Stimulated activated CD4-positive, alpha-beta T cell treated with anti-CD3 and anti-CD28 coated beads, Interleukin-4, amount 100 ng/mL, for 4 hours (primary cell): ENCODE results near the gene HMOX1.
"Not testable (repeated sequence)": the region's sequence is repeated elsewhere in the genome, so short reads cannot be mapped to it uniquely, and the experiment has no call there.

ENCODE experiments used
- DNase-seq, 2 experiments: peaks; one replicate each; pipeline ENCODE4 v3.0.0-alpha.2; 2020

Gene HMOX1

GRCh38 chr22:35350539-35351503 is 30.1 kb upstream of the HMOX1 start:
- peak; percentile 80 to 81 for DNase-seq

- DNase-seq, result peak; percentile 44 to 50
Measured at GRCh38 chr22:35352214-35353111, 28.4 kb upstream of the HMOX1 start.

- no peak for DNase-seq
Measured at GRCh38 chr22:35353318-35353717, 27.6 kb upstream of the HMOX1 start.

DNA sequence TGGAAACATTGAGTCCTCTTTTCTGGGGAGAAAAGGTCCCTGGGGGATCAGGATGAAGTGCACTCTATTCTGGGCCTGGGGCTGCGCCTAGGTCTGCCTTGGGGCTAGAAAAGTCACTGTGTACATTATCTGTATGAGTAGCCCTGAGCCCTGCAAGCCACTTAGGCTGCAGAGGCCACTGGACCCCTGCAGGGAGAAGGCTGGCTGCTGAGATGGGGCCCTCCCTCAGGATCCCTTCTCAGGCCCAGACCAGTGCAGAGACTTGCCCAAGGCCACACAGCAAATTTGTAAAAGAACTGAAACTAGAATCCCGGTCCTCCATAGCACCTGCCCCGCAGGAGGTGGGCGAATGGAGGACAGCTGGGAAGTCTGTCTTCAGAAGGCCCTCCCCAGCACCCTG is 26.8 kb upstream of the HMOX1 start:
- DNase-seq, result no peak

- DNase-seq, result no peak
Measured at GRCh38 chr22:35357883-35358621, 22.8 kb upstream of the HMOX1 start.

DNA sequence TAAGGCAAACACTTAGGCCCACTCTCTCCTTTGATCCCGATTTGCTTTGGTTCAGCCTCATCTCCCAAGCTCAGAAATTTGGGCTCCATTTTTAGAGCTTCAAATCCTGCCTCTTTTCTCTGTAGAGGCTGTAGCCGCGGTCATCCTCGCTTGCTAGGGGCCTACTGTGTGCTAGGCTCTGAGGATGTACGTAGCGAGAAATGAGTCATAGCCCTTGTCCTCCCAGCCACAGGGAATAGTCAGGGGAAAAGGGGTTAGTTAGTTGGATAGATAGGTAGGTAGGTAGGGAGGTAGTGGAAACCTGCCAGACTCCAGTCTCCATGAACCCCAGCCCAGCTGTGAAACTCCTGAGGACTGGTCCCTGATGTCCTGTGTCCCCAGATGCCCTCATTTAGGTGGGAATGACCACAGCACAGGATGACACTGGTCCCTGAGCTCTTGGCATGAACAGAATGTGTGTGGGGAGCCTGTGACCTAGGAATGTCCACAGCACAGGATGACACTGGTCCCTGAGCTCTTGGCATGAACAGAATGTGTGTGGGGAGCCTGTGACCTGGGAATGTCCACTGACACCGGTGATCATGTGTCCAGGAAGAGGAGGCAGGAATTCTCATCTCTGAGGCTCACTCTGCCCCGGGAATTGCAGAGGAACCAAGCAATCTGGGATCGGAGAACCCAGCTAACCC is 21.4 kb upstream of the HMOX1 start:
- DNase-seq, result no peak

DNA sequence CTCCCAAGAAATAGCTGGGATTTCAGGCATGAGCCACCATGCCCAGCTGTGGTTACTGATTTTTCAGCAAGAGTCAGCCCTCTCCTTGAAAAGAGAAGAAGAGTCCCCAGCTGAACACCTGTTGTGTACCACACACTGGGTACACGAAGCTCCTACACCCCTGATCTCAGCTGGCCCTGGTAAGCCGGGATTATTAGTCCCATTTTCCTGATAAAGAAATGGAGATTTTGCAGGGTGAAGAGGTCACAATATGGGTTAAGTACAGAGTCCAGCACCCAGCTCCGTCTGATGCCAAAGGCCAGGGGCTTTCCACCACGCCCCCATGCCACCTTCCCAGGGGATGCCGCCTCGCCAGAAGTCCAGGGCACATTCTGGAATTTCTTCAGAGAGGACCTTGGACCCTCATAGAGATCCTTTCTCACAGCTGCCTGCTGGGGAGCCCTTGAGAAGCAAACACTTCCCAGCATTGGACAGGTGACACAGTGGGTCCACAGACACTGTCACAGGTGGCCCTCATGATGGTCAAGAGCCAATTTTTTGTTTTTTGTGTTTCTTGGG is 19.8 kb upstream of the HMOX1 start:
- no peak for DNase-seq

DNA sequence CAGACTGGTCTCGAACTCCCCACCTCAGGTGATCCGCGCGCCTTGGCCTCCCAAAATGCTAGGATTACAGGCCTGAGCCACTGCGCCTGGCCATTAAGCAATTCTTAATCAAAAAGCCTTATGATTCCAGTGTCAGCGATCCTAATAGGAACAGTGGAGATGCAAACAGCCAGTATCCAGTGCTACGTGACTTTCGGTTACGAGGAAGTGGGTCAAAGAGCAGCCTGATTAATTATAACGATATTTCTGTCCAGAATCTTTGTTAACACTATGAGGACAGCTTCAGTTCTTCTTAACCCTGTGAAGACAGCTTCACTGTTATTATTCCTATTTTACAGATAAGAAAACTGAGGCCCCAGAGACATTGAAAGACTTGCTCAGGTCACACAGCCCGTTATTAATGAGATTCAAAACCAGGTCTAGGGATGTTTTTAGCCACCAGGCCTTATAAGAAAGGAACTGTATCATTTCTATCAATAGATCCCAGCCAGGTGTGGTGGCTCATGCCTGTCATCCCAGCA is 17.3 kb upstream of the HMOX1 start:
- no peak for DNase-seq

DNA sequence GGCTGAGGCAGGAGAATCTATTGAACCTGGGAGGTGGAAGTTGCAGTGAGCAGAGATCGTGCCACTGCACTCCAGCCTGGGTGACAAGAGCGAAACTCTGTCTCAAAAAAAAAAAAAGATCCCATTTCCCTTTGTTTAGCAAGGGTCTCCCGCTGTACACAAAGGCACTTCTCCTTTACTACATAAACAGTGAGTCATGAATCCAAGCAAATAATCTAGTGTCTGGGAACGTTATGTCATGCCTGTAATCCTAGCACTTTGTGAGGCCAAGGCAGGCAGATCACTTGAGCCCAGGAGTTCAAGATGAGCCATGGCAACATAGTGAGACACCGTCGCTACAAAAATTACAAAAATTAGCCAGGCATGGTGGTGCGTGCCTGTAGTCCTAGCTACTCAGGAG is 16.7 kb upstream of the HMOX1 start:
- not testable (repeated sequence) for DNase-seq

DNA sequence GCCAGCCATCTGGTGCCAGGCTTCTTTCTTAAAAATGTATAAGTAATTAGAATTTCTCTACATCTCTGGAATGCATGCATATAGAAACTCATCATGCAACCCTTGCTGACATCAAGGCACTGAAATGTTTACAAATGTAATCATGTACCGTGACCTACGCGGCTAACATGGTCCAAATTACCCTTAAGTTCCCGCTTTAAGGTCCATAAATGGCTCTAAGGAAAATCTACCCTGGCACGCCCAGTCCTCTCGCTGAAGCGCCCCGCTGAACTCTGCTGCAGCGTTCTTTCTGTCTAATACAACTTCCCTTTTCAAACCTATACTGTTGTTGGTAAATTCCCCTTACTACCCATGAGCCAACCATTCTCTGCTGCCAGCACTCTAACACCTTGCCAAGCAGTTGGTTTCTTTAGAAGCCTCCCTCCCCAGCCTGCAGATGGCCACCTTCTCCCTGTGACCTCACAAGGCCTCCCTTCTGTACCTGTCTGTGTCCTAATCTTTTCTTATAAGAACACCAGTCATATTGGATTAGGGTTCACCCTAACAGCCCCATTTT is 13.5 kb upstream of the HMOX1 start:
- DNase-seq, result no peak

- no peak for DNase-seq
Measured at GRCh38 chr22:35368386-35368785, 12.5 kb upstream of the HMOX1 start.

- DNase-seq, result no peak
Measured at GRCh38 chr22:35369996-35370395, 10.9 kb upstream of the HMOX1 start.

DNA sequence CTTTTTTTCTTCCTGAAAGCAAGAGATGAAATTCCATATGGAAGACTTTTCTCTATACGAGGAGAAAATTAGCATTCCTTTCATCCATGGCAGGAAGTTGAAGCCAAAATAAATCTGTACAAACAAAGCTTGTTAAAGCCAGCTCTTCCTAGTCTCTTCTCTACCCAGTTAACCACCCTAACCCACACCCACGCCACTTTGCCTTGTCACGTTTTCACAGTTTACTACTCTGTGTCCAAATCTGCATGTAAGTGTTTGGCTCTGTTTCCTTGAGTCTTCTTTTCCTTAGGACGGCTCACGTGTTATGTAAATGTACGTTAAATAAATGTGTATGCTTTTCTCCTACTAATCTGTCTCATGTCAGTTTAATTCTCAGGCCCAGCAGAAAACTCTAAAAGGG is 7.1 kb upstream of the HMOX1 start:
- DNase-seq, result no peak

GRCh38 chr22:35375031-35375430 is 5.9 kb upstream of the HMOX1 start:
- DNase-seq, result no peak

DNA sequence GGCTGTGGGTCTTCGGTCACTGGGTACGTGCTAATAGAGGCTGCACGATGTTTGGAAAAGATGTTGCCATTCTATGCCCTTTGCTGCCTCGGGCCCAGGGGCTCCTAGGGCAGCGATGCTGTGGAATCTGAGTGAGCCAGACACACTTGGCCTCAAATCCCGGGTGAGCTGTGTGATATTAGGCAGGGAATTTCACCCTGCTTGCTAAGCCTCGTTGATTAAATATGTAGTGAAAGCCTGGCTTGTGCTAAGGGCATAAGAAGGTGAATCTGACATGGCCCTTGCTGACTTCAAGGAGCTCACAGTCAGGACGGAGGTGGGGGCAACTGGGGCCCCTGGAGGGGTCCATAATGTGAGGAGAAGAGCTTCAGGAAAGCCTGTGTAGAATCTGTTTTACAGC is 5.4 kb upstream of the HMOX1 start:
- no peak for DNase-seq

DNA sequence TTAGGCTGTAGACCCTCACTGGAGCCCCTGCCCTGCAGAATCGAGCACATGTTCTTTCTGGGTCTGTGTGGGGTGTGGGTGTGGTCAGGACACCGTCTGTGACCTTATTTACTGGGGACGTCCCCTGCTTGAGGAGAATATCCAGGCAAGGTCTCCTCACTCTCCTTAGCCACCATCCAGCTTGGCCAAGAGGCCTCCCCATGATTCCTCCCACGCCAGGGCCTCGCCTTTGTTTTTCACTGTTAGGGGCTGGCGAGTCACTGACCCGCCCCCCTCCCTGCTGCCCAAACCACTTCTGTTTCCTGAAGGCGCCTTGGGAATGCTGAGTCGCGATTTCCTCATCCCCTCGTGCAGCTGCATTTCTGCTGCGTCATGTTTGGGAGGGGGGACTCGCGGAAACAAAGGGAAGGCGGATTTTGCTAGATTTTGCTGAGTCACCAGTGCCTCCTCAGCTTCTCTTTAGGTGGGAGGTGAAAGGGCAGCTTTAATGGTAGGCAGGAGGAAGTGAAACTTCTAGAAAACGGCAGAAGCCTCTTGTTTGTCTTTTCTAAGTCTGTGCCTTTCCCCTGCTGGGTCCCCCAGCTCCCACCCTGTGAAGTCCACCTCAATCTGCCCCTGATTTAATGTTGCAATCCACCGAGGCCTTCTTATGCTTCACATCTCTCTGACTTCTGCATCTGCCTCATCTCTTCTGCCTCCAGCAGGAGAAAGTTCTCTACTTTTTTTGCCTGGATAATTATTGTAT is 4.0 kb upstream of the HMOX1 start:
- peak in 1 of 2 experiments; percentile 58 for DNase-seq

DNA sequence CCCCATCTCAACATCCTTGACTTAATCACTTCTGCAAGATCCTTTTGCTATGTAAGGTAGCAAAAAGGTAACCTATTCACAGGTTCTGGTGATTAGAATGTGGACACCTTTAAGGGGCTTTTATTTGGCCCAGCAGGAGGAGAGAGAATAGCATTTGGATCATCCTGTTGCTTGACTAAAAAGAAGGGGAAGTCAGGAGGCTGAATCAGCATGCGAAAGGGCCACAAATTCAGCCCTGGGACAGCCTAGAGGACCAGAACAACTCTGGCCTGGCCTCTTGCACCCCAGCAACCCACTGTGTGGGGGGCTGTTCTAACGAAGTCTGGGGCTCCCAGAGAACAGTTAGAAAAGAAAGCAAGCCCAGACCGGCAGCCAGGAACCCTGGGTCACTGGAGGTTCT is 3.2 kb upstream of the HMOX1 start:
- no peak for DNase-seq

DNA sequence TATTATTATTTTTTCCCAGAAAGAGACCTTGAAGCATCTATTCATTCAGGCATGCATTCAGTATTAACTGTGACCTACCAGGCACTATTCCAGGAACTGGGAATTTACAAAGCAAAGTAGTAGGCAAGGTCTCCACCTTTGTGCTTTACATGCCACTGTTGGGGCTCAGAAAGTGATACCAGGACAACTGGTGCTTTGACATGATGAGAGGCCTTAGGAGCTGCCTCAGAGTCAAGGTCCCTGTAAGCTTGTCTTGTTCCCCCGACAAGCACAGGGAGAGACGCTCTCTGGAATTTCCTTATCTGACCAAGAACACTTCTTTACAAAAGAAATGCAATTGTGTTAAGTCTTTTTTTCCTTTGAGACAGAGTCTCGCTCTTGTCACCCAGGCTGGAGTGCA is 2.3 kb upstream of the HMOX1 start:
- no peak for DNase-seq

- DNase-seq, result no peak
Measured at GRCh38 chr22:35379146-35379993, 1.5 kb upstream of the HMOX1 start.

- no peak for DNase-seq
Measured at GRCh38 chr22:35380013-35380412, 883 bp upstream of the HMOX1 start.
